Stimulated activated CD8-positive, alpha-beta memory T cell treated with anti-CD3 and anti-CD28 coated beads, Interleukin-7, amount 100 ng/mL, for 4 hours (primary cell): ENCODE data around the gene STEEP1.

ENCODE experiments used
- DNase-seq, 2 donors: peaks; one replicate each; pipeline ENCODE4 v3.0.0-alpha.2; 2020; ENCODE audit warnings: low read depth in 2 of 2

Gene STEEP1

GRCh38 chrX:119488749-119489148 is 76.5 kb downstream of the STEEP1 start:
- no peak for DNase-seq
